GM21825 (cell line): ENCODE measurements around the gene ZNF569.
"Not testable (repeated sequence)": the region's sequence is repeated elsewhere in the genome, so short reads cannot be mapped to it uniquely, and the experiment has no call there.

ENCODE experiments used
- ATAC-seq: cut with Tn5 transposase; IDR thresholded peaks from one replicate; pipeline ENCODE4 v1.9.1; 2021; ENCODE audit warnings: mild to moderate bottlenecking, moderate library complexity; ENCODE audit not compliant: unreplicated experiment

Gene ZNF569

DNA sequence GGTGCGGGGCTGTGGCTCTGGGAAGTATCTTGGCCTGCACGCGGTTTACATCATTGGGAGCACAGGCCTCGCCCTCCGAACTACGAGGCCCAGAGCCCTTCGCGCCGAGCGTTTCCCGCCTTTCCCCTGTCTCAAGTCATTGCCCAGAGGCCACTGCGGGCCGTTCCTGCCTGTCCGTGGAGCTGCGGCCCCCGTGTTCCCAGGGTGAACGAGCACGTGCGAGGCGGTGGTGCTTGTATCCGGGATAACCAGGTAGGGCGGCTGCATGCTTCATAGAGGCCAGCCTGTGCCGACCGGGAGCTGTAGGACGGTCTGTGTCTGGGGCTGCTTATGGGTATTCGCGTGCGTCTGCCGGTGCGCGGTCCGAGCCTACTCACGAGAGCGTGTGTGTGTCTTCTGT, 63.8 kb downstream of the ZNF569 start:
- no peak for ATAC-seq

DNA sequence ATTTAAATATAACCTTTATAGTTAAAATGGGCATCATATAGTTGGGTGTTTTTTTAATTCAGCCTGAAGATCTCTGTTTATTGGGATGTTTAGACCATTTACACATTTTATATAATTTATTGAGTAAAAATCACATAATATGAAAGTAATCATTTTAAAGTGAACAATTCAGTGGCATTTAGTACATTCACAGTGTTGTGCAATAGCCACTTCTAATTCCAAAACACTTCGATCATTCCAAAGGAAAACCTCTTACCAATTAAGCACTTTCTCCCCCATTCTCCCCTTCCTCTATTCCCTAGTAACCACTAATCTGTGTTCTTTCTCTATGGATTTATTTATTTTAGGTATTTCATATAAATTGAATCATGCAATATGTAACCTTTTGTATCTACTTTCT, 66.2 kb downstream of the ZNF569 start:
- no peak for ATAC-seq

- not testable (repeated sequence) for ATAC-seq
These were observed 75.8 kb downstream of the ZNF569 start for GRCh38 chr19:37391399-37391798.

DNA sequence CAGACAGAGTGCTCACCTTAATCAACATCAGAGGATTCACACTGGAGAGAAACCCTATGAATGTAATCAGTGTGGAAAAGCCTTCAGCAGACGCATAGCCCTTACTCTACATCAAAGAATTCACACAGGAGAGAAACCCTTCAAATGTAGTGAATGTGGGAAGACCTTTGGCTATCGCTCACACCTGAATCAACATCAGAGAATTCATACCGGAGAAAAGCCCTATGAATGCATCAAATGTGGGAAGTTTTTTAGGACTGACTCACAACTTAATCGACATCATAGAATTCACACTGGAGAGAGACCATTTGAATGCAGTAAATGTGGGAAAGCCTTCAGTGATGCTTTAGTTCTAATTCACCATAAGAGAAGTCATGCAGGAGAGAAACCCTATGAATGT, 78.0 kb downstream of the ZNF569 start:
- no peak for ATAC-seq

DNA sequence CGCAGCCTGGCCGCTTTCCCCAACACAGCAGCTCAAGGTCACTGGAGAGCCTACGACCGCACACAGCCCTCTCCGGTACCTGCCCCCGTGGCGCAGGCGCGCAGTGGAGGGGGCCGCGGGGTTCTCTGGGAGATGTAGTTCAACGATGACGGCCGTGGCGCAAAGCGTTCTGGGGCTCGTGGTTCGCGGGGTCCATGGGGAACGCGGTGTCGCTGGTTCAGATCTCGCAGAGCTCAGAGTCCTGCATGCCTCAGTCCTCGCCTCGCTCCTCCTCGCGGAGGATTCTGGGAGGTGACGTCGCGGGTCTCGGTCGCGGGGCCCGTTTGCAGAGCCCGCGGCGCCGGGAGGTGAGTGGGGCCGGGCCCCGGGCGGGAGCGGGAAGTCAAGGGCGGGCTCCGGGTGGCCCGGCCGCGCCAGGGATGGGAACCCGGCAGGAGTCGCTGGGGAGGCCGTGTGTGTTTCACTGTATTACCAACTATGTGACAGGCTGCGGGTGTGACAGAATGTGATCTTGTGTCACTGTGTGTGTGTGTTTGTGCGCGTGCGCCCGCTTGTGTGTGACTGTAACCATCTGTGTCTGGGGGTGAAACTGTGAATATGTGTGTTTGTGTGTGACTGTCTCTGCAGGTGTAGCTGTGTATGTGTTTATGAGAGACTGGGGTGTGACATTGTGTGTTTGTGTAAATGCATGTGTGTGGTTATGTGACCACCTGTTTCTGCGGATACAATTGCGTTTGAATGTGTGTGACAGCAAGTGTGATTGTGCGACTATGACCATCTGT, 96.2 kb downstream of the ZNF569 start, which contains the start of gene ZNF527:
Gene ZNF527, plus strand, starts transcription at position 220 of the 782 bp plus-strand sequence. CDS start 3,100 bp downstream, outside the sequence.
- peak; percentile 92 for ATAC-seq

GRCh38 chr19:37370386-37370879, 96.8 kb downstream of the ZNF569 start:
- ATAC-seq: not testable (repeated sequence)

GRCh38 chr19:37362733-37363132, 104.5 kb downstream of the ZNF569 start:
- ATAC-seq: no peak

DNA sequence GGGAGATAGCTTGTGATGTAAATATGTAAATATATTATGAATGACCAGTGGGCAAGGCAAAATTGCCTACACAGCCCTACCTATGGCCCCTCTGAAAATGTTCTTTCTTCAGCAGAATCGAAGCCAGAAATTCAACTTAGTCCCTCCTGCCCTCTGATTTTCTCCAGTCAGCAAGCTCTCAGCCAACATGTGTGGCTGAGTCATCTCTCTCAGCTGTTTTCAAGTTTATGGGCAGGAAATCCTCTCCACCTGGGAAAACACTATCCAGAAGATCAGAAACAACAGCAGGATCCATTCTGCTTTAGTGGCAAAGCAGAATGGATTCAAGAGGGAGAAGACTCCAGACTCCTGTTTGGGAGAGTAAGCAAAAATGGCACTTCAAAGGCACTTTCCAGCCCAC, 105.2 kb downstream of the ZNF569 start:
- no peak for ATAC-seq
